HL-60 (cell line): ENCODE results near the gene LAMTOR2.

Experiments used
- DNase-seq, 2 experiments: peaks; one replicate each; pipeline ENCODE4 v3.0.0-alpha.2; 2010 to 2020; ENCODE audit warnings: low read depth in 1 of 2, low spot score in 1 of 2
- H3K27ac ChIP-seq: fragments of 250-450 bp; sonication (Bioruptor Pico); replicated peaks from 2 replicates; pipeline ENCODE4 v1.5.1; 2020; ENCODE audit warnings: mild to moderate bottlenecking, moderate library complexity
- H3K27me3 ChIP-seq: fragments of 250-450 bp; sonication (Bioruptor Pico); 2 replicates; pipeline ENCODE4 v1.5.1; 2021; ENCODE audit warnings: mild to moderate bottlenecking, moderate library complexity; ENCODE audit not compliant: insufficient read depth, poor library complexity, severe bottlenecking
- H3K4me3 ChIP-seq: replicated peaks from 2 replicates; pipeline ENCODE4 v1.5.1; 2011; ENCODE audit warnings: mild to moderate bottlenecking, control low read depth, low read length; ENCODE audit not compliant: insufficient read depth
- CTCF ChIP-seq: IDR thresholded peaks from one replicate; pipeline ENCODE4 v1.5.1; 2011; ENCODE audit warnings: low read length, control low read depth, inconsistent platforms; ENCODE audit not compliant: insufficient read depth
- GABPA ChIP-seq: IDR thresholded peaks from 2 replicates; pipeline ENCODE4 v1.6.1; 2012; ENCODE audit warnings: low read depth
- POLR2AphosphoS5 ChIP-seq: IDR thresholded peaks from 2 replicates; pipeline ENCODE4 v1.6.1; 2012; ENCODE audit warnings: low read depth
- SPI1 ChIP-seq: IDR thresholded peaks from 2 replicates; pipeline ENCODE4 v1.6.1; 2012; ENCODE audit warnings: low read depth, mild to moderate bottlenecking, borderline replicate concordance
- TF ChIP-seq, protein P1 (sequence below): IDR thresholded peaks from 2 replicates; pipeline ENCODE4 v1.6.1; 2012; ENCODE audit warnings: low read depth; ENCODE audit not compliant: insufficient replicate concordance

LAMTOR2 gene

DNA sequence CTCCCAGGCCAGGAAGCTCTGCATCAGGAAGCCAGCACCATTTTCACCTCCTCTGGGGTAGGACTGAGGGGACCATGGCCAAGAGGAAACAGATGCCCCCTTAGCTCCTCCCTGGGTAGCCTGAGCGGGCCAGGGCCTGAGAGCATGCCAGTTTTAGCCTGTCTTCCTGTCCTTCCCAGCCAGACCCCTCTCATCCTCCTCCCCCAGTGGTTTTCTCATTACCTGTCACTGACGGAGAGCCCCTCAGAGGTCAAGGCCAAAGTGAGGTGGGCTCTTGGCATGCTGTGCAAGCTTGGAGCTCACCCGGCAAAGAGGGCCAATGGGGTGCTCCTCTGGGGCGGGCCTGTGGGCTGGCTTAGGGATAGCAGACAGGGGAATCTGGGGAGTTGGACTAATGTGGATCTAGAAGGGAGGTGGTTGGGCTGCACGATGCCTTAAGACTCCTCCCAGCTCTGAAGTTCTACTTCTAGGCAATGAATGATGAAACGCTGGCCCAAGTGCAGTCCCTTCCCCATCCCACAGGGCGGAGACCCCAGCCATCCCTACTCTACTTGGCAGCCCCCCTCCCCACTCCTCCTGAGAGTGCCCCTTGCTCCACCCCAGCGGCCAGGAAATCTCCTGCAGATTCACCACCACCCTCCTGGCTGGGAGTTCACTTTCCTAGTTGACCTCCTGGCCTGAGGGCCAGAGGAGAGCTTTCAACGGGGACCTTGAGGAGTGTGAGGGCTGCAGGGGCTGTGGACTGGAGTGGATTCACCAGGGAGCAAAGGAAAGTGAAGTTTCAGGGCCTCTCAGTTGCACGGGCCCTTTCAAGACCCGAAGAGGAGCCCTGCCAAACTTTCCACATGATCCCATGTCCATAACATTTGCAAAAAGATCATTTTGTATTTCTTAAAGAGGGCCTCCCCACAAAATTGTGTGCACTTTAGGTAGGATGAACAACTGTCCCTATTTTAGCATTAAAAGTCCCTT lies 50.6 kb downstream of the LAMTOR2 start:
- H3K27ac ChIP-seq, result peak overlapping the region; percentile 62
- H3K4me3 ChIP-seq, result no peak overlapping the region
- no peak for DNase-seq
- TF ChIP-seq, protein P1, sequence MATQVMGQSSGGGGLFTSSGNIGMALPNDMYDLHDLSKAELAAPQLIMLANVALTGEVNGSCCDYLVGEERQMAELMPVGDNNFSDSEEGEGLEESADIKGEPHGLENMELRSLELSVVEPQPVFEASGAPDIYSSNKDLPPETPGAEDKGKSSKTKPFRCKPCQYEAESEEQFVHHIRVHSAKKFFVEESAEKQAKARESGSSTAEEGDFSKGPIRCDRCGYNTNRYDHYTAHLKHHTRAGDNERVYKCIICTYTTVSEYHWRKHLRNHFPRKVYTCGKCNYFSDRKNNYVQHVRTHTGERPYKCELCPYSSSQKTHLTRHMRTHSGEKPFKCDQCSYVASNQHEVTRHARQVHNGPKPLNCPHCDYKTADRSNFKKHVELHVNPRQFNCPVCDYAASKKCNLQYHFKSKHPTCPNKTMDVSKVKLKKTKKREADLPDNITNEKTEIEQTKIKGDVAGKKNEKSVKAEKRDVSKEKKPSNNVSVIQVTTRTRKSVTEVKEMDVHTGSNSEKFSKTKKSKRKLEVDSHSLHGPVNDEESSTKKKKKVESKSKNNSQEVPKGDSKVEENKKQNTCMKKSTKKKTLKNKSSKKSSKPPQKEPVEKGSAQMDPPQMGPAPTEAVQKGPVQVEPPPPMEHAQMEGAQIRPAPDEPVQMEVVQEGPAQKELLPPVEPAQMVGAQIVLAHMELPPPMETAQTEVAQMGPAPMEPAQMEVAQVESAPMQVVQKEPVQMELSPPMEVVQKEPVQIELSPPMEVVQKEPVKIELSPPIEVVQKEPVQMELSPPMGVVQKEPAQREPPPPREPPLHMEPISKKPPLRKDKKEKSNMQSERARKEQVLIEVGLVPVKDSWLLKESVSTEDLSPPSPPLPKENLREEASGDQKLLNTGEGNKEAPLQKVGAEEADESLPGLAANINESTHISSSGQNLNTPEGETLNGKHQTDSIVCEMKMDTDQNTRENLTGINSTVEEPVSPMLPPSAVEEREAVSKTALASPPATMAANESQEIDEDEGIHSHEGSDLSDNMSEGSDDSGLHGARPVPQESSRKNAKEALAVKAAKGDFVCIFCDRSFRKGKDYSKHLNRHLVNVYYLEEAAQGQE, result no peak
- TF ChIP-seq POLR2AphosphoS5, result no peak
- no peak for TF ChIP-seq GABPA
- H3K27me3 ChIP-seq, result no peaks in the 10 kb centered on the region

- Histone ChIP-seq H3K4me3 (no peak overlapping the region), H3K27me3 (no peaks in the 10 kb centered on the region), H3K27ac (no peak overlapping the region)
- no peak for DNase-seq
- TF ChIP-seq, protein P1, result no peak
- TF ChIP-seq POLR2AphosphoS5 (no peak), GABPA (no peak), CTCF (no peak), SPI1 (no peak)
Measured at GRCh38 chr1:156106624-156107488, 52.3 kb downstream of the LAMTOR2 start.

- no peaks in the 10 kb centered on the region for H3K27me3 ChIP-seq
- TF ChIP-seq SPI1, result no peak
- TF ChIP-seq CTCF, result no peak
- no peak for TF ChIP-seq POLR2AphosphoS5
- TF ChIP-seq, protein P1, result no peak
- no peak for TF ChIP-seq GABPA
- no peak overlapping the region for H3K4me3 ChIP-seq
- DNase-seq, result no peak
- H3K27ac ChIP-seq, result no peak overlapping the region
Measured at GRCh38 chr1:156108057-156108456, 53.5 kb downstream of the LAMTOR2 start.
